Nephron progenitor cell (in vitro differentiated cells): ENCODE measurements around the gene ALDH1A2.

Source experiments
- DNase-seq: peaks from one replicate; pipeline ENCODE4 v3.0.0; 2021
- H3K27ac Mint-ChIP-seq: 2 replicates; pipeline ENCODE4 v1.8.0; 2021; ENCODE audit warnings: mild to moderate bottlenecking, moderate library complexity, mixed read lengths
- H3K27me3 Mint-ChIP-seq: 2 replicates; pipeline ENCODE4 v1.8.0; 2021; ENCODE audit warnings: mild to moderate bottlenecking, low read depth, mixed read lengths; ENCODE audit not compliant: poor library complexity
- H3K36me3 Mint-ChIP-seq: 2 replicates; pipeline ENCODE4 v1.8.0; 2021; ENCODE audit warnings: low read depth, mixed read lengths
- H3K4me1 Mint-ChIP-seq: 2 replicates; pipeline ENCODE4 v1.8.0; 2021; ENCODE audit warnings: mixed read lengths
- H3K4me3 Mint-ChIP-seq: 2 replicates; pipeline ENCODE4 v1.8.0; 2021; ENCODE audit warnings: mild to moderate bottlenecking, moderate library complexity, mixed read lengths
- H3K9me3 Mint-ChIP-seq: 2 replicates; pipeline ENCODE4 v1.8.0; 2021; ENCODE audit warnings: mild to moderate bottlenecking, moderate library complexity, mixed read lengths
- CTCF ChIP-seq: fragments of 200-600 bp; sonication (generic); IDR thresholded peaks from 2 replicates; pipeline ENCODE4 v1.5.0; 2021; ENCODE audit warnings: antibody characterized with exemption

ALDH1A2 gene

DNA sequence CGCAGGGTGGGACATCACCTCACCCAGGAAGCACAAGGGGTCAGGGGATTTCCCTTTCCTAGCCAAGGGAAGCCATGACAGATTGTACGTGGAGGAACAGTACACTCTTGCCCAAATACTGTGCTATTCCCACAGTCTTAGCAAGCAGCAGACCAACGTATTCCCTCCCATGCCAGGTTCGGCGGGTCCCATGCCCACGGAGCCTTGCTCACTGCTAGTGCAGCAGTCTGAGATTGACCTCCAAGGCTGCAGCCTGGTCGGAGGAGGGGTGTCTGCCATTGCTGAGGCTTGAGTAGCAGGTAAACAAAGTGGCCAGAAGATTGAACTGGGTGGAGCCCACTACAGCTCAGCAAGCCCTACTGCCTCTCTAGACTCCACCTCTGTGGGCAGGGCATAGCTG, 39.0 kb downstream of the ALDH1A2 start:
- Mint-ChIP-seq H3K36me3 (peaks cover 73% of the 10 kb centered on the region), H3K27me3 (peaks cover 11% of the 10 kb centered on the region), H3K4me1 (peaks cover 2% of the 10 kb centered on the region), H3K9me3 (peaks cover 97% of the 10 kb centered on the region), H3K27ac (no peak overlapping the region), H3K4me3 (no peak overlapping the region)
- no peak for DNase-seq
- TF ChIP-seq CTCF, result no peak

DNA sequence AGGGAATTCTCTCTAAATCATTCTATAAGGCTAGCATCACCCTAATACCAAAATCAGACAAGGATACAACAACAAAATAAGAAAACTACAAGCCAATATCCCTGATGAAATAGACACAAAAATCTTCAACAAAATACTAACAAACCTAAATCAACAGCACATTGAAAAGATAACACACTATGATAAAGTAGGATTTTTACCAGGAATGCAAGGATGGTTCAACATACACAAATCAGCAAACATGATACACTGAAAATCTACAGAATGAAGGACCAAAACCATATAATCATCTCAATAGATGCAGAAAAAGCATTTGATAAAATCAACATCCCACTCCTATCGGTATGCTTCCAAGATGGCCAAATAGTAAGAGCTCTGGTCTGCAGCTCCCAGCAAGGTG, 39.5 kb downstream of the ALDH1A2 start:
- H3K27ac Mint-ChIP-seq, result no peak overlapping the region
- H3K4me3 Mint-ChIP-seq, result no peak overlapping the region
- H3K36me3 Mint-ChIP-seq, result peaks cover 73% of the 10 kb centered on the region
- DNase-seq, result no peak
- H3K4me1 Mint-ChIP-seq, result peaks cover 7% of the 10 kb centered on the region
- peaks cover 12% of the 10 kb centered on the region for H3K27me3 Mint-ChIP-seq
- TF ChIP-seq CTCF, result no peak
- peaks cover 93% of the 10 kb centered on the region for H3K9me3 Mint-ChIP-seq

DNA sequence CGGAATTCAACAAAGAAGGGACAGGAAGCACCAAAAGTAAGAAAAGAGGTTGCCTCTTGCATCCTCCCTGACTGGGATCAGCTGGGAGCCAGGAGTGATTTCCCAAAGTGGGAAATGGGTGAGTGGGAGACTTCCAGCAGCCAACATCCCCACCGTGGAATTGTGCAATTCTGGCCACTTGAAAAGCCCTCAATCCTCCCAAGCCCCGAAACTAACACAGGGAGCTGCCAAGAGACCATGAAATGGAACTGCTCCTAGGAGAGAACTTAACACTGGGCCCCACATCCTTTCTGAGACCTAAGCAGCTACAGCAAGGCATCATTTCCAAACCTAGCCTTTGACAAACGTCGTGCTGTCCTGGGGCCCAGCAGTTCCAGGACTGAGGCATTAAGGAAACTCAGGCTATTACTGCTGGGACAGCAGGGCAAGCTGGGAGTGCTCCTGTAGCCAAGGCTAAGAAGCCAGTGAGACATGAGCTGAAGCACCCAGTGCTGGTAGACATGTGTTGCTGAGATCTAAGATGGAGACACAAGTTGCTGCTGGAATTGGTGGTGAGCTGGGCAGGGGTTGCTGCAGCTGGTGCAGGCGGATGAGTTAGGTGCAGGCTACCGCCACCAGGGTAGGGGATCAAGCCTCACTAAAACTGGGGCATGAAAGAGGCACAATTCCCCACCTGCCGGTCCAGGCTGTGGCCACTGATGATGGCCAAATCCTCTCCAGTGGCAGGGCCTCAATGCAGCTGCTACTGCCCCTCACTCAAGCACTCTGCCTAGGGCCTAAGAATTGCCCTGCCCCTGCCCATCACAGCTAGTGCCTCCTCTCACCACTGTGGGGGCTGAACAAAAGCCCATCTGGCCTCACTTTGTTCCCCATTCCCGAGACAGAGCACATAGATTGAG, 43.9 kb downstream of the ALDH1A2 start:
- TF ChIP-seq CTCF, result no peak
- Mint-ChIP-seq H3K27ac (no peak overlapping the region), H3K36me3 (peaks cover 46% of the 10 kb centered on the region), H3K4me3 (no peak overlapping the region), H3K27me3 (peaks cover 9% of the 10 kb centered on the region), H3K9me3 (peaks cover 49% of the 10 kb centered on the region), H3K4me1 (peaks cover 7% of the 10 kb centered on the region)
- DNase-seq, result no peak

GRCh38 chr15:58019503-58020376, 45.8 kb downstream of the ALDH1A2 start:
- no peak overlapping the region for H3K4me3 Mint-ChIP-seq
- TF ChIP-seq CTCF, result no peak
- no peak for DNase-seq
- peaks cover 29% of the 10 kb centered on the region for H3K36me3 Mint-ChIP-seq
- H3K4me1 Mint-ChIP-seq, result peaks cover 7% of the 10 kb centered on the region
- no peak overlapping the region for H3K27ac Mint-ChIP-seq
- peaks cover 30% of the 10 kb centered on the region for H3K9me3 Mint-ChIP-seq
- peaks cover 9% of the 10 kb centered on the region for H3K27me3 Mint-ChIP-seq

GRCh38 chr15:58017869-58018268, 47.6 kb downstream of the ALDH1A2 start:
- Mint-ChIP-seq H3K27me3 (peaks cover 16% of the 10 kb centered on the region), H3K9me3 (peaks cover 12% of the 10 kb centered on the region), H3K4me3 (no peak overlapping the region), H3K4me1 (peaks cover 8% of the 10 kb centered on the region), H3K27ac (no peak overlapping the region), H3K36me3 (peaks cover 12% of the 10 kb centered on the region)
- TF ChIP-seq CTCF, result no peak
- no peak for DNase-seq
